ENCODE results near the gene HNMT.
A peak's percentile ranks its signal among the peaks of the same experiment; 100 is the strongest.

GRCh38 chr2:137943678-137944347, 20.5 kb upstream of the HNMT start:
- TF ChIP-seq CTCF (conservative IDR thresholded peaks at IDR 0.05), result peak; percentile 37
- no peak for TF ChIP-seq ZFX (IDR thresholded peaks at IDR 0.05)
